HL-60/S4 treated with retinoic acid at 250 ng/mL for 4 days and 3 days (cell line): Measurements from ENCODE around the gene VWA1.
"Not testable (repeated sequence)": the region's sequence is repeated elsewhere in the genome, so short reads cannot be mapped to it uniquely, and the experiment has no call there.

ENCODE experiments used
- in situ Hi-C: fragments of 300-500 bp; cut with MboI; formaldehyde crosslinking; loops from 2 replicates; pipeline ENCODE4 v1.7.0; 2022; ENCODE audit warnings: low sequenced_read_pairs

VWA1 gene

DNA sequence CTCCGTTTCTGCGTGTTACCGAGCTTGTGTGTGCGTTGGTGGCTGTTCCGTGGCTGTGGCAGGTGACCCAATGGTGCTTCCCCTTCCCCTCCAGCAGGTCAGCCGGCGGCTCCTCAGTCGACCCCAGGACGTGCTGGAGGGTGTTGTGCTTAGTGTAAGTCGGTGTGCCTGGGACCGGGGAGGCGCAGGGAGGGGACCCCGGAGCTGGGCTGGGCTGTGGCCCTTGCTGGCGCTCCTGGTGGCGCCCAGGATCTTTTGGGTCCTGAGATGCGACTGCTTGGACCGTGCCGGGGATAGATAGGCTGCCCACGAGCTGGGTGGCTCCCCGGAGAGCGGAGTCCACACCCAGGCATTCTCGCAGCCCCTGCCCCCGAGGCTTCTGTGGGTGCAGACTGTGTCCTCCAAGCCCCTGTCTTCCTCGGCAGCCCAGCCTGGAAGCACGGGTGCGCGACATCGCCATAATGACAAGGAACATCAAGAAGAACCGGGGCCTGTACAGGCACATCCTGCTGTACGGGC, 19.9 kb downstream of the VWA1 start:
- in situ Hi-C loops, result no loop called here

DNA sequence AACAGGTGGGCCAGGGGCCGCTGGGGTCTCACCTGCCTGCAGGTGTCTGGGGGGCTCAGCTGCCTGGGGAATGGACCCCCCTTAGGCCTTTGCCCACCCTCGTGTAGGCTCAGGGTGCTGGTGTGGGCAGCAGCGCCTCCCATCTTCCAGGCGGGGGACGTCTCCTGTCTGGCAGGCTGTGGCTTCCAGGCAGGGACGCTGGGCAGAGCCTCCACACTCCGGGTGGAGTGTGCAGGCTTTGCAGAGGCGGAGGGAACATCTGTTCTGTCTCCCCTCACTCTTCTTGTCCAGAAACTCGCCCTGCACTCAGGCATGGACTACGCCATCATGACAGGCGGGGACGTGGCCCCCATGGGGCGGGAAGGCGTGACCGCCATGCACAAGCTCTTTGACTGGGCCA, 20.4 kb downstream of the VWA1 start:
- in situ Hi-C loops, result not testable (repeated sequence)

DNA sequence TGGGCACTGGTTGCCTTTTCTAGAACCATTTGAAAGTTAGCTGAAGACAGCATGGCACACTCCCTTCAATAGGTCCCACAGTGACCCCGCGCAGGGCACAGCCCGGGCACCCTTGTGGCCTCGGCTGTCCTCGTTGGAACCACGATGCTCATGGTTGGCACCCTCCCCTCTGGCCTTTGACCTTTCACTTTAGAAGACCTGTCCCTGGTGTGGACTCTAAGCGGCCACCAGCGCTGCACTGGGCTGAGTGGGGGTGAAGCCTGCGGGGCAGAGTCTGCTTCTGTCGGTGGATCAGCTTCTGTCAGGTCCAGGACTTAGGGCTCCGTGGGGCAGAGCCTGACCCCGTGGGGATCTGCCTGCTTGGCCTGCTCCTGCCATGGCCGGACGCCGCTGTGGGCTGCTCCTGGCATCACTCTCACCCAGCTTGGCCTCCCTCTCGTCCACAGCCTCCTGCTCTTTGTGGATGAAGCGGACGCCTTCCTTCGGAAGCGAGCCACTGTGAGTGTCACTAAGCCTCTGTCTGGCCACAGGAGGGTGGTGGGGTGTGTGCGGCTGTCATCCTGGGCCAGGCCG, 21.3 kb downstream of the VWA1 start:
- in situ Hi-C loops, result not testable (repeated sequence)

DNA sequence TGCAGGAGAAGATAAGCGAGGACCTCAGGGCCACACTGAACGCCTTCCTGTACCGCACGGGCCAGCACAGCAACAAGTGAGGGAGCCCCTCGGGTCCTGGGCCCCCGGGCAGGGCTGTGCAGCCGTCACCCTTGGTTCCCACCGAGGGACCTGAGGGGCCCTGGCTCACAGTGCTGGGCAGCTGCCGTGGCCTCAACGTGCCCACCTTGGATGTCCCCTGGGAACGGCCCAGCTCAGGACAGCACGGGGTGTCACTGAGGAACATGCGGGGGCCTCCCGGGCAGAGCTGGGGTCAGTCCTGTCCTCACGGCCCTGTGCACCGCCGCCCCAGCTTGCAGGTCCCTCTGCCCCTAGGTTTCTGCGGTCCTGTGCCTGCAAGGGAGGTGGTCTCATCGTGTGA, 23.7 kb downstream of the VWA1 start:
- in situ Hi-C loops, result not testable (repeated sequence)

DNA sequence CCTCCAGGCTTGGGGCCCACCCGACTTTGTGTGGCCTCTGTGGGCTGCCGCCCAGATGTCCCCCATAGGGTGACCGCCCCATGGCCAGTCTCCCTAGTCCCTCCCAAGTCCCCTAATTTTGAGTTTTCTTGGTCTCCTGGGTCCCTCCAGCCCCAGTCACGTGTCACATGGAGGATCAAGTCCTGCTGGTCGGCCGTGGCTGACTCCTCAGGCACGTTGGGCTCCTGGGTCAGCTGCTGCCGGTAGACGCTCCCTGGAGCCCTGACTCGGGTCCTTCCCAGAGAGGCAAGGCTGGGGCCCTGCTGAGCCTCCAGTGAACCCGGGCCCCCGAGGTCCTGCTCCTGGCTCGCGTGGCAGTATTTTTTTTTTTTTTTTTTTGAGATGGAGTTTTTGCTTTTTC, 24.2 kb downstream of the VWA1 start:
- in situ Hi-C loops, result not testable (repeated sequence)

DNA sequence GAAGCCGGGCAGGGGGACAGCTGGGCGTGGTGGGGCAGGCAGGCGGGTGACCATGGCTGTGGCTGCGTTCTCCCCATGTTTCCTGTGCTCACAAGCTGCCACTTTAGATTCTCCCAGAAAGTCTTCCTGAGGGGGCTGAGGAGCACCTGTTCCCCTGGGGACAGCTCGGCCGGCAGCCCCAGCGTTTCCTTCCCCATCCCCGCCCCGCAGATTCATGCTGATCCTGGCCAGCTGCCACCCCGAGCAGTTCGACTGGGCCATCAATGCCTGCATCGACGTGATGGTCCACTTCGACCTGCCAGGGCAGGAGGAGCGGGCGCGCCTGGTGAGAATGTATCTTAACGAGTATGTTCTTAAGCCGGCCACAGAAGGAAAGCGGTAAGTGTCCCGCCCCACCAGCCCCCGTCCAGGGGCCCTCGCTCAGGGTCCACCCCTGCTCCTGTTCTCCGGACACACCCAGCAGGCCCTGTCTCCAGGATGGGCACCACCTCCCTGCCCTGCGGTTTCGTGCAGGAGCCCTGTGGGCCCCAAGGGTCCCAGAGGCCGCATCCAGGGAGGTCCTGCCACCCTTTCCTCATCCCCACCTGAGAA, 25.1 kb downstream of the VWA1 start:
- in situ Hi-C loops, result no loop called here

DNA sequence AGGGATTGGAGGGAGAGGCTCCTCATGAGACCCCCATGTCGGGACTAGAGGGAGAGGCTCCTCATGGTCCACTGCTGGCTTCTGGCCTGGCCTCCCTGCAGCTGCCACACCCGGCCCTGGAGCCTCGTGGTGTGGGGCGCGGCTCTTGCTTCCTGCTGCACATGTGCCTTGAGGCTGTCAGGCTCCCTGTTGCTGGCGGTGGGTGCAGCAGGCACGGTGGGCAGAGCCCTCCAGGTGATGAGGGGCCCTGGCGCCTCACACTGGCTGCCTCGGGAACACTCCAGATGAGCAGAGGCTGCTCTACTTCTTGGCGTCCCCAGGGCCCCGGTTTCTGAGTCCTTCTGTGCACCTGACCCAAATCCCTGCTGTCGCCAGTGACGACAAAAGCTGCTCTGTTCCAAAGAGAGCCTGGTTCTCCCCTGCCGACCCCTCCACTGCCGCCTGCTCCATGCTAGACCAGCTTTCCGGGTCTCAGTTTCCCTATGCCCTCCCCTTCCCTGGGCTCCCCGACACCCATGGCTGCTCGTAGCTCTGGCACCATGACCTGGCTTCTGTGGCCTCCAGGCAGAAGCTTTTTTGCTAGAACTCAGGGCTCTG, 26.3 kb downstream of the VWA1 start:
- in situ Hi-C loops, result no loop called here

DNA sequence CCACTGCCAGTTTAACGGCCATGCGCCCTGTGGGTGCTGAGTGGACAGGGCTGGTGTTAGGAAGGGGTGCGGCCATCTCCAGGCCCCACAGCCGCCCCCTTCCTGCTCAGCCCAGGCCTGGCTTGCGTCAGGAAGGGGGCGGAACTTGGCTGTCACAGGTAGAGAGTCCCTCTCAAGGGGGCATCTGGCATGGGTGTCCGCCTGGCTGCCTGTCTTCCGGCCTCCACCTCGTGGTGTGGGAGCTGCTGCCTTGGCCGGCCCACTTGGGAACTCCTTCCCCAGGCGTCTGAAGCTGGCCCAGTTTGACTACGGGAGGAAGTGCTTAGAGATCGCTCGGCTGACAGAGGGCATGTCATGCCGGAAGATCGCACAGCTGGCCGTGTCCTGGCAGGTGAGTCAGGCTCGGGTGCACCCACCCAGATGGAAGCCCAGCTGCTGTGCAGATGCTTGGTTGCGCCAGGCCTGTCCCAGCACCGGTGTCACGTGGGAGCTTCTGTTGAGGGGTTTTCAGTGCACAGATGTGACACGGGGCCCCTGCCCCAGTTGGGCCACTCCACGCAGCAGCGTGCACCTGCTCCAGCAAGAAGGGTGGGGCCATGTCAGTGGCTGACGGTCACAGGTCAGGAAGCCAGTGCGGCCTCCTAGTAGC, 27.0 kb downstream of the VWA1 start:
- in situ Hi-C loops, result no loop called here

DNA sequence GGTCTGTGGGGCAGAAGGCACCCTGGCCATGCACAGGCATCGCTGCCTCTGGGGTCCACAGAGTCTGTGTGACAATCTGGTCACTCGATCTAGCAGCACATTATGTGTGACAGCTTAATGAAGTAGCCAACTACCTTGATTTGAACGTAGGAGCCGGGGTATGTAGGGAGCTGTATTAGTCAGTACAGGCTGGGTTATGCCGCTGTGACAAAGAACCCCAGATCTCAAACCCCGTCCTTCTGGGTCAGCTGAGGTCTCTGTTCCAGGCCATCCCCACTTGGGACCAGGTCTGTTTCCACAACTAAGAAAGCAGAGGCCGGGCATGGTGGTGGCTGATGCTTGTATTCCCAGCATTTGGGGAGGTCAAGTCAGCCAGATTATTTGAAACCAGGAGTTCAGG, 27.8 kb downstream of the VWA1 start:
- in situ Hi-C loops, result no loop called here

DNA sequence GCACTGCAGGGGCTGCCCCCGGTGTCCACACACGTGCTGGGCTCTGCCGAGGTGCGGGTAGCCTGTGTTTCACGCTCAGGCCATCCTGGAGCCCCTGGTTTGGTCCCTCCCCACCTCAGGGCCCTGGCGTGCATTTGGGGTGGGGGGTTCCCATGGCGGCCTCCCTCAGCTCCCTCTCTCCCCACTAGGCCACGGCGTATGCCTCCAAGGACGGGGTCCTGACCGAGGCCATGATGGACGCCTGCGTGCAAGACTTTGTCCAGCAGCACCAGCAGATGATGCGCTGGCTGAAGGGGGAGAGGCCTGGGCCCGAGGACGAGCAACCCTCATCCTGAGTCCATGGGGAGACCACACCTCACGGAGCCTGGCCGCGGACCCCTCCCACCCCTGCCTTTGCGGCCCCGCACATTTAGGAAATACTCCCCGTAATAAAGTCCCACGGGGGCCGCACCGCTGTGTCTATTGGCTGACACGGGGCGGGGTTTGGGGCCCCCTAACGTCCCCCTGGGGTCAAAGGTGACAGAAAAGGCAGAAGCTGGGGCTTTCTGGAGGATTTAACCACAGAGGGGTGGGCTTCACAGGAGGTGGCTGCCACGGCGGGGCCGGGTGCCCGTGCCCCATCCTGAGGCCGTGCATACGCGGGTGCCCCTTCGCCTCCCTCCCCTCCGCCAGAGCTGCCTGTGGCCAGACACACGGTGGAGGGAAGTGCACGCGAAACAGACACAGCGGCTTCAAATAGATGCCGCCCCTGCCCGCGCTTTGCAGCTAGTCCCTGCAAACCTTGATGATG, 32.9 kb downstream of the VWA1 start:
- in situ Hi-C loops, result not testable (repeated sequence)

DNA sequence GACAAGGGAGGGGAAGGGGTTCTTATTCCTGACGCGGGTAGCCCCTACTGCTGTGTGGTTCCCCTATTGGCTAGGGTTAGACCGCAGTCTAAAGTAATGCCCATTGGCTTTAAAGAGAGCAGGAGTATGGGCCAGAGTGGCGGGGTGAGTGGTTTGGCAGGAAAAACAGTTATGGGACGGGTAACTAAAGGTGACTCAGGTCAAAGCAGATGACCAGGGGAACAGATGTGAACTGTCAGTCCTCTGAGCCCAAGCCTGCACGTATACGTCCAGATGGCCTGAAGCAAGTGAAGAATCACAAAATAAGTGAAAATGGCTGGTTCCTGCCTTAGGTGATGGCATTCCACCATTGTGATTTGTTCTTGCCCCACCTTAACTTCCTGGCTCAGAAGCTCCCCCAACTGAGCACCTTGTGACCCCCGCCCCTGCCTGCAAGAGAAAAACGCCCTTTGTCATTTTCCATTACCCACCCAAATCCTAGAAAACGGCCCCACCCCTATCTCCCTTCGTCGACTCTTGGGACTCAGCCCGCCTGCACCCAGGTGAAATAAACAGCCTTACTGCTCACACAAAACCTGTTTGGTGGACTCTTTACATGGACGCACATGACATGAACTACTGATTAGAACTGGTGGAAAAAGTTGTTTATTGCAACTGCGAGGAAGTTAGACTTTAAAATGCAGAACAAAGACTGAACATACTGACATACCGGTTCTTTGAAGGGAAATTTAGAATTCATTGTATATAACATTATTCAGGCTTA, 35.3 kb downstream of the VWA1 start:
- in situ Hi-C loops, result no loop called here

DNA sequence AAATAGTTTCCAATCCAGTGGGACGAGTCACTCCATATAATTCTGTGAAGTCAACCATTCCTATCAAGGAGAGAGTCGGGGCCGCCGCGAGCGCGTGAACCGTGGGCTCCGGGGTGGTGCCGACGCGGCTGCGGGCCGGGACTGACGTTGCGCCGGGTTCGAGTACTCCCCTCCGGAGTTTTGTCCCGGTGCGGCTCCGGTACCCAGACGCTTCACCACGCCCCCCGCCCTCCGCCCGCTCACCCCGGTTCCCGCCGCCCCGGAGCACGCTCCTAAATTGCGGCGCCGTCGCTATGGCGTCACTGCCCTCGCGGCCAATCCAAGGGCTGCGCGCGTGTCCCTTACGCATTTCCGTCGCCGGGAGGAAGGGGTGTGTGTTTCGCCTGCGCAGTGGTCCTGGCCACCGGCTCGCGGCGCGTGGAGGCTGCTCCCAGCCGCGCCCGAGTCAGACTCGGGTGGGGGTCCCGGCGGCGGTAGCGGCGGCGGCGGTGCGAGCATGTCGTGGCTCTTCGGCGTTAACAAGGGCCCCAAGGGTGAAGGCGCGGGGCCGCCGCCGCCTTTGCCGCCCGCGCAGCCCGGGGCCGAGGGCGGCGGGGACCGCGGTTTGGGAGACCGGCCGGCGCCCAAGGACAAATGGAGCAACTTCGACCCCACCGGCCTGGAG, 36.0 kb downstream of the VWA1 start, which contains the start of gene ATAD3B:
Gene ATAD3B (plus strand): TSS at position 377 of the 664 bp plus-strand sequence. CDS start 120 bp downstream, at position 497.
- in situ Hi-C loops, result no loop called here

DNA sequence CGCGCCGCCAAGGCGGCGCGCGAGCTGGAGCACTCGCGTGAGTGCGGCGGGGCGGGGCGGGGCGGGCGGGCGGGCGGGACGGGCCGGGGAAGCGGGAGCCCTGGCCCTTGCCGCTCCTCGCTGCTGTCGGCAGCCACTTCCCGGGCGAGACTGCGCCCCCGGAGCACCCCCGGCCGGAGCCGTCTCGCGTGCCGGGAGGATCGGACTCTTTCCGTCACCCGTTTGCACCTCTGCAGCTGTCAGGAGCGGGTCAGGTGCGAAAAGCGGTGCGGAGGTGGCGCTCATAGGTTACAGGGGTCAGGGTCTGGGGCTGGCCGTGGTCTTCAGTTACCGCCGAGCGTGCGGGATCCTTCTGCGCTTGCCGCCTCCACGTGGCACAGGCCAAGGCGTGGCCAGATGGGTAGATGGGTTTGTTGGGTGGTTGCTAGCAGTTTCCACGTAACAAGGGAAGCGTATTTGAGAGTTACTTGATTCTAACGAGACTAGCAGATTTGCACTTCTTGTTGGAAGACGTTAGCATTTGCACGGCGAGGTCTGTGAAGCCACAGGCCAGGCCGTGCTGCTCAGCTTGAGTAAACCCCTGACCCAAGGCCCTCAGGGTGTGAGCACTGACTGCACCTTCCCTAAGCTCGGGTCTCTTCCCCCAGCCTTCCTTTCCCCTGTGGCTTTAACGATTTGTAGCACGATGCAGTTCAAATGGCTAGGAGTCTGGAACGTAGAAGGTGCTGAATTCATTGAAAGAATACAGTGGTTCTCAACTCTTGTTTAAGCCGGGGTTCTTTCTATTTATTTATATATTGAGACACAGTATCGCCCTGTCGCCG, 36.8 kb downstream of the VWA1 start:
- in situ Hi-C loops, result not testable (repeated sequence)

DNA sequence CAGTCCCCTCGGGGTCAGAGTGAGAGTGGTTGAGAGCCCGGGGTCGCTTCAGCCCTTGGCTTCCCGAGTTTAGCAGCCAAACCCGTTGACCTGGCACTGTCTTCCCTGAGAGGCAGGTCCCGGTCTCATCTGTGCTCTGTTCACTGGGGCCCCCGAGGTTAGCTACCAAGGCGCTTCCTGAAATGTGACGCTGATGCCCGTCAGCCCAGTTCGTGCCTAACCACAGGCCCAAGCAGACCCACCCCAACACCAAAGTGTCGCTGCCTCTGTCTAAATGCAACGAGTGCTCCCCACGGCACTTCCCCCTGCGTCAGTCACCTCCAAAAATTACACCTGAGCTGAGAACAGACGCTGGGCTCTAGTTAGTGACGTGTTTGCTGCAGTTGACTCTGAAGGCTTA, 40.5 kb downstream of the VWA1 start:
- in situ Hi-C loops, result not testable (repeated sequence)

DNA sequence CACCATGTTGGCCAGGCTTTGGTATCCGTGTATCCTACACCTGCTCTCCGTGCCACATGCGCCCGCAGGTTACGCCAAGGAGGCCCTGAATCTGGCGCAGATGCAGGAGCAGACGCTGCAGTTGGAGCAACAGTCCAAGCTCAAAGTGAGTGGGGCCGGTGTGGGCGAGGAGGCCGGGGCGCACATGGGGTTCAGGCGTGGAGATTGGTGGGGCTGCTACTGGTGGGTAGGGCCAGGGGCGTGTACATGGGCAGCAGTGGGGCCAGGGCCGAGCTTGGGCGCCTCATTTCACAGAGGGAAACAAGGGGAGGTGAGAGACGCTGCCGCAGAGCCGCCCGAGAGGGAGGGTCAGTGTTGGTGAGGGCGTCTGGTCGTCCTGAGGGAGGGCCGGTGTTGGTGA, 41.7 kb downstream of the VWA1 start:
- in situ Hi-C loops, result no loop called here

DNA sequence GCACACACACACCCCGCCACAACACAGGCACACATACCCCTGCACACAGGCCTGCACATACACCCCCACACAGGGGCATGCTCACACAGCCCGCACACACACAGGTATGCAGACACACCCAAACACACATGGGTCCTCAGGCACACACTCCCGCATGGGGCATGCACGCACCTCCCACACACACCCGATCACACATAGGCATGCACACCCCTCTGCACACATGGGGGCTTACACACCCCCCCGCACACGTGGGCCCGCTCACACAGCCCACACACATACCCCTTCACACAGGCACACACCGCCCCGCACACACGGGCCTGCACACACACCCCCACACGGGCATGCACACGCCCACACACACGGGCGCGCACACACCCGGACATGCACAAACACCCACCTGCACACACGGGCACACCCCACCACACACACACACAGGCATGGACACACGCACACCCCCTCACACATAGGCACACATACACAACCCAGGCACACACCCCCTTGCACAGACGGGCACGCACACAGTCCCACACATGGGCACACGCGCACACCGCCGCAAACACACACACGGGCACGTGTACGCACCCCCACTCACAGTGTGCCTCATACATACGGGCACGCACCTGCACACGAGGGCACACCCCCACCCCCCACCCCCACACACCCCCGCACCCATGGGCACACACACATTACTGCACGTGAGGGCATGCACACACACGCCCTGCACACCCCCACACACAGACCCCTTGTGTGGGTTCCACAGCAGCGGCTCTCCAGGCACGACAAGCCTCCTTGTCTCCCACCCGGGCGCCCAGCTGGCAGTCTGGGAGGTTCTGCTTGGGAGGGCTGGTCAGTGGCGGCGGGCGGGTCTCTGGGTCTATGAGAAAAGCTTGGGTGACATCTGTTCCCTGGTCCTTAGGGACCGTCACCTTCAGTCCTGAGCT, 44.3 kb downstream of the VWA1 start:
- in situ Hi-C loops, result no loop called here

DNA sequence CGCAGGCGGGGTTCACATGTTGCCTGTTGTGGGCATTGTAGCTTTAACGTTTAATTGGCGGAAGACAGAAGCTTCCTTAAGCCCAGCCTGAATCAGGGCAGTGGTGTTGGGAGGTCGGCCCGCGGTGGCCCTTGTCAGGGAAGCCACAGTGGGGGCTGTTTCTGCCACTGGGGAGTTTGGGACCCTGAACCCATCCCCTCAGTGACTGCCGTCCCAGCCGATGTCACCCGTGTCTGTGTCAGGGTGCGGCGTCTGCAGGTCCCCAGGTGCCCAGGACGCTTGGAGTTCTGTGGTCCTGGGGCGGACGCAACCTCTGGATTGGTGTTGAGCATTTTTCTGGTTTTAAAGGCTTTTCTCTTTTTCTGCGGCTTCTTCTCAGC, 45.0 kb downstream of the VWA1 start:
- in situ Hi-C loops, result not testable (repeated sequence)

DNA sequence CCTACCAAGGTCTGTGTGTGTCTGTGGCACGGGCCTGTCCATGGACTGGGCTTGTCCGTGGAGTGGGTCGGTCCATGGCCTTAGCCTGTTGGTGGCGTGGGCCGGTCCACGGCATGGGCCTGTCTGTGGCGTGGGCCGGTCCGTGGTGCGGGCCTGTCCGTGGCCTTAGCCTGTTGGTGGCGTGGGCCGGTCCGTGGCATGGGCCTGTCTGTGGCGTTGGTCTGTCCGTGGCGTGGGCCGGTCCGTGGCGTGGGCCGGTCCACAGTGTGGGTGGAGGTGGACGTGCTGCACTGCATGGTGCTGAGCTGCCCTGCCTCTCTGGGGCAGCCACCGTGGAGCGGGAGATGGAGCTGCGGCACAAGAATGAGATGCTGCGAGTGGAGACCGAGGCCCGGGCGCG, 46.3 kb downstream of the VWA1 start:
- in situ Hi-C loops, result not testable (repeated sequence)
